K562 (cell line): ENCODE data around the gene SOBP. TPM values are rescaled to one million over a fixed set of nuclear protein-coding genes. Genes with fewer than 3 reads are reported as not detected.

Experiments
- ATAC-seq: fragments of 200-7000 bp; cut with Tn5 transposase; 3 replicates; pipeline ENCODE4 v1.9.1; 2020; ENCODE audit warnings: moderate library complexity
- BruUV-seq: library from RNA; stranded (reverse); fragments of 400-500 nt; replicated peaks from 2 replicates; lab custom pipeline; 2021; lab: Mats Ljungman, UMichigan
- CTCF ChIA-PET: fragments of 300-600 bp; formaldehyde crosslinking; extraction: SDS; loops from one replicate; lab custom pipeline; 2021; ENCODE audit warnings: low intra/inter-chr PET ratio; lab: Yijun Ruan, JAX
- POLR2A ChIA-PET: fragments of 300-600, 350-650 bp; sonication (Branson Sonifier 250); formaldehyde crosslinking; extraction: SDS; loops from one replicate; lab custom pipeline; 2021; ENCODE audit warnings: antibody characterized with exemption, inconsistent platforms; lab: Yijun Ruan, JAX
- DNase-seq, 4 experiments: peaks; one replicate each; pipeline versions ENCODE4 v3.0.0 to v3.0.0-alpha.2; 2011 to 2018; ENCODE audit warnings: low spot score in 3 of 4, mixed read lengths in 3 of 4; ENCODE audit errors: extremely low read depth in 1 of 4
- FAIRE-seq: peaks from 2 replicates; lab custom pipeline; 2011; peaks lifted over from hg19 to GRCh38; lab: Jason Lieb, UNC
- H2AFZ ChIP-seq: 2 replicates; pipeline ENCODE4 v1.6.0; 2011; ENCODE audit warnings: low read depth, low read length, control low read depth, inconsistent platforms
- H3K27ac ChIP-seq: fragments of 200-600 bp; 3 replicates; pipeline ENCODE4 v1.8.0; 2011; ENCODE audit warnings: low read depth, mild to moderate bottlenecking, control low read depth, inconsistent platforms, low read length, moderate library complexity, mixed read lengths; ENCODE audit errors: extremely low read depth
- H3K27me3 ChIP-seq, 2 experiments: fragments of 300-600 bp in 1 of 2; 2 replicates in 1 of 2; 3 replicates in 1 of 2; pipeline versions ENCODE4 v1.6.0 to v1.8.0; 2011; ENCODE audit warnings: inconsistent platforms in 2 of 2, low read length in 2 of 2, mild to moderate bottlenecking in 1 of 2, mixed read lengths in 1 of 2, moderate library complexity in 1 of 2; ENCODE audit not compliant: control insufficient read depth in 2 of 2, insufficient read depth in 2 of 2
- H3K36me3 ChIP-seq: fragments of 300-600 bp; 3 replicates; pipeline ENCODE4 v1.8.0; 2011; ENCODE audit warnings: mild to moderate bottlenecking, low read length, inconsistent platforms; ENCODE audit not compliant: control insufficient read depth, insufficient read depth
- H3K4me1 ChIP-seq, 2 experiments: fragments of 200-600 bp in 1 of 2; replicated peaks in 1 of 2; 2 replicates in 1 of 2; 3 replicates in 1 of 2; pipeline versions ENCODE4 v1.5.1 to v1.8.0; 2011; ENCODE audit warnings: inconsistent platforms in 2 of 2, low read length in 2 of 2, mild to moderate bottlenecking in 1 of 2, mixed read lengths in 1 of 2, moderate library complexity in 1 of 2; ENCODE audit not compliant: control insufficient read depth in 2 of 2, insufficient read depth in 2 of 2
- H3K4me2 ChIP-seq: 2 replicates; pipeline ENCODE4 v1.6.1; 2011; ENCODE audit warnings: low read length, control low read depth, inconsistent platforms, mixed read lengths; ENCODE audit not compliant: insufficient read depth
- H3K4me3 ChIP-seq: fragments of 200-600 bp; sonication (generic), shearing (Covaris generic); 2 replicates; pipeline ENCODE4 v1.5.1; 2016; ENCODE audit warnings: control low read depth, inconsistent platforms
- H3K79me2 ChIP-seq: fragments of 200-600 bp; 3 replicates; pipeline ENCODE4 v1.8.0; 2011; ENCODE audit warnings: low read length, inconsistent platforms; ENCODE audit not compliant: control insufficient read depth, insufficient read depth
- H3K9ac ChIP-seq, 2 experiments: 2 replicates each; pipeline versions ENCODE4 v1.6.0 to v1.6.1; 2011; ENCODE audit warnings: low read depth in 2 of 2, low read length in 2 of 2, control low read depth in 1 of 2, inconsistent platforms in 1 of 2, mild to moderate bottlenecking in 1 of 2, mixed read lengths in 1 of 2; ENCODE audit not compliant: insufficient read depth in 1 of 2
- H3K9me1 ChIP-seq: one replicate; pipeline ENCODE4 v1.6.0; 2011; ENCODE audit warnings: inconsistent platforms, mild to moderate bottlenecking, low read length, moderate library complexity; ENCODE audit not compliant: control insufficient read depth, insufficient read depth
- H3K9me3 ChIP-seq: replicated peaks from 2 replicates; pipeline ENCODE4 v1.5.1; 2011; ENCODE audit warnings: low read depth, low read length, inconsistent platforms; ENCODE audit not compliant: control insufficient read depth, insufficient read depth
- H4K20me1 ChIP-seq: replicated peaks from 2 replicates; pipeline ENCODE4 v1.6.1; 2011; ENCODE audit warnings: low read length, inconsistent platforms, mixed read lengths; ENCODE audit not compliant: control insufficient read depth, insufficient read depth
- BCOR ChIP-seq: fragments of 450-650 bp; IDR thresholded peaks from 2 replicates; pipeline ENCODE4 v1.6.1; 2016
- BDP1 ChIP-seq: IDR thresholded peaks from 3 replicates; pipeline ENCODE4 v1.6.1; 2011; ENCODE audit not compliant: insufficient read length, insufficient read depth
- BHLHE40 ChIP-seq: IDR thresholded peaks from 2 replicates; pipeline ENCODE4 v1.6.1; 2011; ENCODE audit warnings: low read length, improper control_type of control experiment
- LCOR ChIP-seq: sonication (generic); formaldehyde crosslinking; IDR thresholded peaks from 2 replicates; pipeline ENCODE4 v1.8.0; 2022; ENCODE audit warnings: mild to moderate bottlenecking, missing genetic modification reagents
- MED1 ChIP-seq: sonication (generic); formaldehyde crosslinking; IDR thresholded peaks from 2 replicates; pipeline ENCODE4 v1.8.1; 2023; ENCODE audit warnings: missing genetic modification reagents, borderline replicate concordance
- NEUROD1 ChIP-seq: fragments of 150-350 bp; IDR thresholded peaks from 2 replicates; pipeline ENCODE4 v1.6.1; 2014; ENCODE audit warnings: borderline replicate concordance, low read length, low read depth; ENCODE audit not compliant: partially characterized antibody
- NRF1 ChIP-seq, 2 experiments: fragments of 450-650 bp; IDR thresholded peaks in 1 of 2; conservative IDR thresholded peaks in 1 of 2; 2 replicates each; pipeline ENCODE4 v1.6.1; 2014; ENCODE audit warnings: mild to moderate bottlenecking in 2 of 2
- RBM25 ChIP-seq: fragments of 200-400 bp; formaldehyde crosslinking; IDR thresholded peaks from 2 replicates; pipeline ENCODE4 v1.6.1; 2018; ENCODE audit warnings: low read length, low read depth, moderate library complexity; ENCODE audit not compliant: severe bottlenecking
- SMAD2 ChIP-seq: fragments of 150-350 bp; IDR thresholded peaks from 2 replicates; pipeline ENCODE4 v1.6.1; 2014; ENCODE audit warnings: low read depth, mild to moderate bottlenecking, low read length
- TAL1 ChIP-seq: fragments of 450-650 bp; IDR thresholded peaks from 2 replicates; pipeline ENCODE4 v1.6.1; 2016; ENCODE audit warnings: mild to moderate bottlenecking
- TBP ChIP-seq: optimal IDR thresholded peaks from 2 replicates; pipeline ENCODE3; 2011; ENCODE audit warnings: low read depth, low read length, improper control_type of control experiment
- TGIF2 ChIP-seq: sonication (generic); formaldehyde crosslinking; IDR thresholded peaks from 2 replicates; pipeline ENCODE4 v1.8.1; 2022; ENCODE audit warnings: mild to moderate bottlenecking, missing genetic modification reagents, moderate library complexity
- ZC3H8 ChIP-seq: fragments of 450-650 bp; IDR thresholded peaks from 2 replicates; pipeline ENCODE4 v1.6.1; 2017
- WGBS: fragments of 100-300 bp; shearing (Covaris generic); methylation state at CpG from one replicate; pipeline ENCODE4 v1.1.6; 2016; ENCODE audit warnings: low coverage, mixed read lengths; ENCODE audit not compliant: insufficient coverage; ENCODE audit errors: missing lambda C conversion rate; 5-methylcytosine and 5-hydroxymethylcytosine counted together
- in situ Hi-C: fragments of 300-500 bp; cut with MboI; formaldehyde crosslinking; loops from 4 replicates; pipeline ENCODE4 v1.15.0; 2018; ENCODE audit warnings: inconsistent platforms, mixed read lengths
- intact Hi-C: fragments of 100-400 bp; cut with micrococcal nuclease; formaldehyde crosslinking; loops from 2 replicates; pipeline ENCODE4 v1.14.2; 2022
- polyA plus RNA-seq, 8 experiments: library from polyadenylated mRNA; depleted of rRNA in 4 of 8; stranded (reverse) in 5 of 8; unstranded in 3 of 8; fragments of >200 nt; fragmentation: Nextera tagmentation in 2 of 8; fragmentation: Illumina TruSeq in 1 of 8; extraction: Ambion mirVana in 2 of 8; extraction: Trizol in 1 of 8; gene quantifications; 2 replicates each; pipeline versions ENCODE4 v1.2.1 to v1.2.3, GENCODE V29; 2011 to 2014; ENCODE audit warnings: inconsistent platforms in 1 of 8, missing spikeins in 1 of 8
- total RNA-seq, 7 experiments: library from RNA; depleted of rRNA in 6 of 7; stranded (reverse); fragments of >200 nt in 6 of 7; fragmentation: Illumina TruSeq in 2 of 7; extraction: Trizol in 2 of 7; gene quantifications; 2 replicates each; pipeline versions ENCODE4 v1.2.1 to v1.2.3, GENCODE V29; 2011 to 2021; ENCODE audit warnings: low replicate concordance in 1 of 7
- TF ChIP-seq, protein P1 (sequence below): fragments of 250-450 bp; sonication (Bioruptor Pico); IDR thresholded peaks from 2 replicates; pipeline ENCODE4 v1.8.0; 2021; ENCODE audit warnings: mild to moderate bottlenecking, moderate library complexity
- TF ChIP-seq, protein P2 (sequence below): fragments of 450-650 bp; conservative IDR thresholded peaks from 2 replicates; pipeline ENCODE4 v1.6.1; 2016; ENCODE audit warnings: missing genetic modification characterization, low read depth, mild to moderate bottlenecking, missing compliant biosample characterization, moderate library complexity
- TF ChIP-seq, protein P3 (sequence below): fragments of 250-450 bp; sonication (Bioruptor Pico); IDR thresholded peaks from 2 replicates; pipeline ENCODE4 v1.4.0; 2020
- TF ChIP-seq, protein P4 (sequence below): fragments of 450-650 bp; IDR thresholded peaks from 2 replicates; pipeline ENCODE4 v1.6.1; 2016; ENCODE audit warnings: borderline replicate concordance

SOBP gene
- total and polyA plus RNA-seq, 9 of the 15 experiments (the other 6 are each of a cell fraction or from before 2014, with no cell fraction given), result 0.16 TPM; not detected in 8

DNA sequence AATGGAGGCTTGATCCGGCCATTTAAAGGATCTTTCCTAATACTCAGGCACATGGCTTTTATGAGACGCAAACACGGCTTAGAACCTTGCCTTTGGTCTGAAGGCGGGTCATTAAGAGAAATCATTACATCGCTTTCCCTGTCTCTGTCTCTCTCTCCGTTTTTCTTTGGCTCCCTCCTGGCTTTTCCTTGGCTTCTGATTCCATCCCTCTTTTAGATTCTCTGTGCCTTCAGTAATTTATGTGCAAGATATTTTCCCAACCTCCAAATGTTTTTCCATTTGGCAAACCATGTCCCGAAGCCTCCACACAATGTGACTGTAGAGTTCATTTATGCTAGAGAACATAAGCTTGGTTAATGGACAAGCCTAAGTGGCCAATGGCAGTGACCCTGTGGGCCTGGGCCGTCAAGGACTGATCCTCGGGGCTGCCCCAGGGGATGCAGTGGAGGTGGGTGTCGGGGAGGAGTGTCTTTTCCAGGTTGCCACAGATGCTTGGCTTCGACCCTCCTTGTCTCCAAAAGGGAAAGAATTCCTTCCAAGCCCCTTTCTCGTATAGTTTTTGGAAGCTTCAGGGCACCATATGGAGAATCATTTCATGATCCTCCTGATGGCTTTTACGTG lies 177.2 kb downstream of the SOBP start:
- Histone ChIP-seq H3K9me3 (no peaks in the 10 kb centered on the region), H3K9me1 (no peaks in the 10 kb centered on the region), H3K27me3 (peaks cover 58 to 82% of the 10 kb centered on the region in 2 experiments), H3K4me2 (no peak overlapping the region), H3K9ac (no peak overlapping the region), H3K79me2 (no peaks in the 10 kb centered on the region), H3K36me3 (no peaks in the 10 kb centered on the region), H4K20me1 (no peaks in the 10 kb centered on the region), H3K4me1 (no peaks in the 10 kb centered on the region), H2AFZ (no peak overlapping the region), H3K27ac (no peak overlapping the region), H3K4me3 (no peak overlapping the region)
- ChIA-PET POLR2A (interaction anchor here (0.6 to 1.2 kb wide), 2 partner anchors 10 to 307 kb away, joined by 4 read pairs; no protein-coding TSS in a partner anchor), CTCF (no interaction called here)
- in situ Hi-C loops, result no loop called here
- WGBS, result 3% methylated on average over 13 of the region's 13 CpGs
- FAIRE-seq (no peak), ATAC-seq (no peak), DNase-seq (no peak)
- intact Hi-C loops, result no loop called here
- no TSS peak for BruUV-seq
- TF ChIP-seq TAL1 (no peak), BHLHE40 (no peak), MED1 (CRISPR knock-in tag) (no peak), ZC3H8 (no peak), SMAD2 (no peak), BCOR (no peak), BDP1 (no peak), NRF1 (conservative IDR thresholded peaks at IDR 0.05 in 1 of 2, IDR thresholded peaks at IDR 0.05 in 1 of 2) (no peak), TBP (no peak), TGIF2 (CRISPR knock-in tag) (no peak), NEUROD1 (no peak), RBM25 (no peak), LCOR (CRISPR knock-in tag) (no peak)
- TF ChIP-seq, protein P1, sequence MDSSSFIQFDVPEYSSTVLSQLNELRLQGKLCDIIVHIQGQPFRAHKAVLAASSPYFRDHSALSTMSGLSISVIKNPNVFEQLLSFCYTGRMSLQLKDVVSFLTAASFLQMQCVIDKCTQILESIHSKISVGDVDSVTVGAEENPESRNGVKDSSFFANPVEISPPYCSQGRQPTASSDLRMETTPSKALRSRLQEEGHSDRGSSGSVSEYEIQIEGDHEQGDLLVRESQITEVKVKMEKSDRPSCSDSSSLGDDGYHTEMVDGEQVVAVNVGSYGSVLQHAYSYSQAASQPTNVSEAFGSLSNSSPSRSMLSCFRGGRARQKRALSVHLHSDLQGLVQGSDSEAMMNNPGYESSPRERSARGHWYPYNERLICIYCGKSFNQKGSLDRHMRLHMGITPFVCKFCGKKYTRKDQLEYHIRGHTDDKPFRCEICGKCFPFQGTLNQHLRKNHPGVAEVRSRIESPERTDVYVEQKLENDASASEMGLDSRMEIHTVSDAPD, result no peak
- TF ChIP-seq, protein P2, sequence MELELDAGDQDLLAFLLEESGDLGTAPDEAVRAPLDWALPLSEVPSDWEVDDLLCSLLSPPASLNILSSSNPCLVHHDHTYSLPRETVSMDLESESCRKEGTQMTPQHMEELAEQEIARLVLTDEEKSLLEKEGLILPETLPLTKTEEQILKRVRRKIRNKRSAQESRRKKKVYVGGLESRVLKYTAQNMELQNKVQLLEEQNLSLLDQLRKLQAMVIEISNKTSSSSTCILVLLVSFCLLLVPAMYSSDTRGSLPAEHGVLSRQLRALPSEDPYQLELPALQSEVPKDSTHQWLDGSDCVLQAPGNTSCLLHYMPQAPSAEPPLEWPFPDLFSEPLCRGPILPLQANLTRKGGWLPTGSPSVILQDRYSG (tag), result no peak
- TF ChIP-seq, protein P3, sequence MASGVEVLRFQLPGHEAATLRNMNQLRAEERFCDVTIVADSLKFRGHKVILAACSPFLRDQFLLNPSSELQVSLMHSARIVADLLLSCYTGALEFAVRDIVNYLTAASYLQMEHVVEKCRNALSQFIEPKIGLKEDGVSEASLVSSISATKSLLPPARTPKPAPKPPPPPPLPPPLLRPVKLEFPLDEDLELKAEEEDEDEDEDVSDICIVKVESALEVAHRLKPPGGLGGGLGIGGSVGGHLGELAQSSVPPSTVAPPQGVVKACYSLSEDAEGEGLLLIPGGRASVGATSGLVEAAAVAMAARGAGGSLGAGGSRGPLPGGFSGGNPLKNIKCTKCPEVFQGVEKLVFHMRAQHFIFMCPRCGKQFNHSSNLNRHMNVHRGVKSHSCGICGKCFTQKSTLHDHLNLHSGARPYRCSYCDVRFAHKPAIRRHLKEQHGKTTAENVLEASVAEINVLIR (CRISPR knock-in tag), result no peak
- TF ChIP-seq, protein P4, sequence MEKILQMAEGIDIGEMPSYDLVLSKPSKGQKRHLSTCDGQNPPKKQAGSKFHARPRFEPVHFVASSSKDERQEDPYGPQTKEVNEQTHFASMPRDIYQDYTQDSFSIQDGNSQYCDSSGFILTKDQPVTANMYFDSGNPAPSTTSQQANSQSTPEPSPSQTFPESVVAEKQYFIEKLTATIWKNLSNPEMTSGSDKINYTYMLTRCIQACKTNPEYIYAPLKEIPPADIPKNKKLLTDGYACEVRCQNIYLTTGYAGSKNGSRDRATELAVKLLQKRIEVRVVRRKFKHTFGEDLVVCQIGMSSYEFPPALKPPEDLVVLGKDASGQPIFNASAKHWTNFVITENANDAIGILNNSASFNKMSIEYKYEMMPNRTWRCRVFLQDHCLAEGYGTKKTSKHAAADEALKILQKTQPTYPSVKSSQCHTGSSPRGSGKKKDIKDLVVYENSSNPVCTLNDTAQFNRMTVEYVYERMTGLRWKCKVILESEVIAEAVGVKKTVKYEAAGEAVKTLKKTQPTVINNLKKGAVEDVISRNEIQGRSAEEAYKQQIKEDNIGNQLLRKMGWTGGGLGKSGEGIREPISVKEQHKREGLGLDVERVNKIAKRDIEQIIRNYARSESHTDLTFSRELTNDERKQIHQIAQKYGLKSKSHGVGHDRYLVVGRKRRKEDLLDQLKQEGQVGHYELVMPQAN, result no peak
